Subcutaneous abdominal adipose tissue (tissue), 5 donors: ENCODE results near the gene MT1X.
"Not testable (repeated sequence)": the region's sequence is repeated elsewhere in the genome, so short reads cannot be mapped to it uniquely, and the experiment has no call there.

ENCODE experiments used
- H3K27ac ChIP-seq: one replicate; pipeline ENCODE4 v1.7.0; 2013; ENCODE audit warnings: low read depth, mild to moderate bottlenecking, inconsistent platforms, low read length, moderate library complexity
- H3K27me3 ChIP-seq, 5 donors: one replicate each; pipeline ENCODE4 v1.7.0; 2013; ENCODE audit warnings: low read length in 5 of 5, inconsistent platforms in 1 of 5; ENCODE audit not compliant: control insufficient read depth in 5 of 5, insufficient read depth in 4 of 5
- H3K36me3 ChIP-seq, 5 donors: one replicate each; pipeline ENCODE4 v1.7.0; 2013; ENCODE audit warnings: low read length in 5 of 5; ENCODE audit not compliant: control insufficient read depth in 5 of 5, insufficient read depth in 5 of 5
- H3K4me1 ChIP-seq, 5 donors: one replicate each; pipeline ENCODE4 v1.7.0; 2013; ENCODE audit warnings: low read length in 5 of 5, mild to moderate bottlenecking in 3 of 5, moderate library complexity in 1 of 5; ENCODE audit not compliant: control insufficient read depth in 5 of 5, insufficient read depth in 5 of 5
- H3K4me3 ChIP-seq, 5 donors: one replicate each; pipeline ENCODE4 v1.7.0; 2013; ENCODE audit warnings: low read length in 5 of 5, low read depth in 1 of 5
- H3K9ac ChIP-seq, 5 donors: one replicate each; pipeline ENCODE4 v1.7.0; 2013; ENCODE audit warnings: low read length in 5 of 5, mild to moderate bottlenecking in 4 of 5, moderate library complexity in 3 of 5
- H3K9me3 ChIP-seq, 5 donors: one replicate each; pipeline ENCODE4 v1.7.0; 2013; ENCODE audit warnings: low read length in 5 of 5; ENCODE audit not compliant: control insufficient read depth in 5 of 5
- donor health status: healthy.
- donor health status: healthy.
- donor health status: healthy.
- donor health status: healthy.
- donor health status: healthy.

The MT1X gene

GRCh38 chr16:56708525-56709442 is 26.5 kb downstream of the MT1X start:
- Histone ChIP-seq H3K27me3 (no peaks in the 10 kb centered on the region), H3K4me3 (no peak overlapping the region), H3K9ac (no peak overlapping the region), H3K4me1 (no peaks in the 10 kb centered on the region), H3K27ac (no peak overlapping the region), H3K9me3 (no peaks in the 10 kb centered on the region), H3K36me3 (no peaks in the 10 kb centered on the region)

DNA sequence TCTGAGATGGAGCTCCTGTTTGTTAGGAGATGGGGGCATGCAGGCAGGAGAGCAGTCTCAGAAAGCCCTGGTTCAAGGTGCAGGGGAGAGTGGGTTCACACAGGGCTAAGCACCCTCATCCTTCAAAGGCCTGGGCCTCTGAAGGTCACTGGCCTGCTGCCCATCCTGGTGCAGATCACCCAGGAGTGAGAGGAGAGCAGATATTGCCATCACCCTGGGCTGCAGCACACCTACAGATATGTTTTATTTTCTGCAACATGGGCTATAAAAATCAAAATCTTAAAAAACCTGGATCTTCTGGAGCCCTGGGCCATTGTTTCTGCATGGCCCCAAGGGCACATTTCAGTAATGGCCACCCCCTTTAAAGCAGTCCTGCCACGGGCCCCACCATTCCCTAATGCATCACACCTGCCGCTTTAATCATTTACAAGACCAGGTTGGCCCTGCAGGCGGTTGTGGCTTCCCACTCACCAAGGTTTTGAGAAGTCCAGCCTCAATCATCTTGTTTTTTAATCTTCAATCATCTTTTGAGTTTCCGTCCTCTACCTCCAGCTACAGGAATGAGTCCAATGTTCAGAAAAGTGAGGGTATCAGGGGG is 27.3 kb downstream of the MT1X start:
- H3K9me3 ChIP-seq: no peaks in the 10 kb centered on the region
- no peaks in the 10 kb centered on the region for H3K36me3 ChIP-seq
- no peaks in the 10 kb centered on the region for H3K4me1 ChIP-seq
- no peaks in the 10 kb centered on the region for H3K27me3 ChIP-seq
- H3K9ac ChIP-seq: no peak overlapping the region
- H3K4me3 ChIP-seq: no peak overlapping the region
- no peak overlapping the region for H3K27ac ChIP-seq

GRCh38 chr16:56710181-56710737 is 28.0 kb downstream of the MT1X start:
- no peak overlapping the region for H3K27ac ChIP-seq
- no peaks in the 10 kb centered on the region for H3K4me1 ChIP-seq
- no peaks in the 10 kb centered on the region for H3K27me3 ChIP-seq
- no peak overlapping the region for H3K4me3 ChIP-seq
- no peak overlapping the region for H3K9ac ChIP-seq
- no peaks in the 10 kb centered on the region for H3K9me3 ChIP-seq
- H3K36me3 ChIP-seq: no peaks in the 10 kb centered on the region

GRCh38 chr16:56711862-56712261 is 29.6 kb downstream of the MT1X start:
- H3K9ac ChIP-seq: no peak overlapping the region
- no peak overlapping the region for H3K4me3 ChIP-seq
- no peaks in the 10 kb centered on the region for H3K27me3 ChIP-seq
- no peaks in the 10 kb centered on the region for H3K9me3 ChIP-seq
- H3K27ac ChIP-seq: no peak overlapping the region
- H3K4me1 ChIP-seq: no peaks in the 10 kb centered on the region
- H3K36me3 ChIP-seq: no peaks in the 10 kb centered on the region

- no peaks in the 10 kb centered on the region for H3K36me3 ChIP-seq
- no peak overlapping the region for H3K4me3 ChIP-seq
- no peaks in the 10 kb centered on the region for H3K9me3 ChIP-seq
- H3K27ac ChIP-seq: no peak overlapping the region
- no peaks in the 10 kb centered on the region for H3K4me1 ChIP-seq
- no peak overlapping the region for H3K9ac ChIP-seq
- no peaks in the 10 kb centered on the region for H3K27me3 ChIP-seq
These were observed 31.5 kb downstream of the MT1X start for GRCh38 chr16:56713794-56714193.

- no peaks in the 10 kb centered on the region for H3K27me3 ChIP-seq
- H3K36me3 ChIP-seq: no peaks in the 10 kb centered on the region
- no peaks in the 10 kb centered on the region for H3K4me1 ChIP-seq
- no peak overlapping the region for H3K27ac ChIP-seq
- H3K9me3 ChIP-seq: no peaks in the 10 kb centered on the region
- no peak overlapping the region for H3K4me3 ChIP-seq
- H3K9ac ChIP-seq: no peak overlapping the region
These were observed 32.9 kb downstream of the MT1X start for GRCh38 chr16:56715126-56715525.

GRCh38 chr16:56716761-56717160 is 34.5 kb downstream of the MT1X start:
- Histone ChIP-seq H3K9me3 (no peaks in the 10 kb centered on the region), H3K4me1 (no peaks in the 10 kb centered on the region), H3K4me3 (no peak overlapping the region), H3K36me3 (no peaks in the 10 kb centered on the region), H3K27ac (no peak overlapping the region), H3K27me3 (no peaks in the 10 kb centered on the region), H3K9ac (no peak overlapping the region)

- H3K27ac ChIP-seq, H3K9me3 ChIP-seq, H3K4me1 ChIP-seq, H3K36me3 ChIP-seq, H3K27me3 ChIP-seq, H3K4me3 ChIP-seq, H3K9ac ChIP-seq: not testable (repeated sequence)
These were observed 35.3 kb downstream of the MT1X start for GRCh38 chr16:56717532-56717931.

DNA sequence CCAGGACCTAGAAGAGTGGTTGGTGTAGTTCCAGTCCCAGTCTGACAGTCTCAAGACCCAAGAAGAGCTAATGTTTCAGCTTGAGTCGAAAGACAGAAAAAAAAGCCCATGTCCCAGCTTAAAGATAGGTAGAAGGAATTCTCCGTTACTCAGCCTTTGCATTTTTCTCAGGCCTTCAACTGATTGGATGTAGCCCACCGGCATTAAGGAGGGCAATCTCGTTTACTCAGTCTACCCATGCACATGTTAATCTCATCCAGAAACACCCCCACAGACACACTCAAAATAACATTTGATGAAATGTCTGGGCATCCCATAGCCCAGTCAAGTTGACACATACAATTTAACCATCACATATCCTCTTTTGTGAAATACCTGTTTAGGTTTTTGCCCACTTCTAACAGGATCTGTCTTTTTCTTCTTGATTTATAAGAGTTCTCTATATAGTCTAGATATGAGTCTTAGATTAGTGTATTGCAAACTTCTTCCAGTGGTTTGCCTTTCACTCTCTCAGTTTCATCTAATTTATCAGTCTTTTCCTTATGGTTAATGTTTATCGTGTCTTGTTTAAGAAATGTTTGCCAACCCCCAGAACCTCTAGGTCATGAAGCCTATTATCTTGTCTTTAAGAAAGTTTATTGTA is 40.1 kb downstream of the MT1X start:
- H3K27me3 ChIP-seq: no peaks in the 10 kb centered on the region
- H3K4me3 ChIP-seq: no peak overlapping the region
- H3K36me3 ChIP-seq: no peaks in the 10 kb centered on the region
- no peaks in the 10 kb centered on the region for H3K9me3 ChIP-seq
- no peak overlapping the region for H3K9ac ChIP-seq
- H3K4me1 ChIP-seq: no peaks in the 10 kb centered on the region
- no peak overlapping the region for H3K27ac ChIP-seq

DNA sequence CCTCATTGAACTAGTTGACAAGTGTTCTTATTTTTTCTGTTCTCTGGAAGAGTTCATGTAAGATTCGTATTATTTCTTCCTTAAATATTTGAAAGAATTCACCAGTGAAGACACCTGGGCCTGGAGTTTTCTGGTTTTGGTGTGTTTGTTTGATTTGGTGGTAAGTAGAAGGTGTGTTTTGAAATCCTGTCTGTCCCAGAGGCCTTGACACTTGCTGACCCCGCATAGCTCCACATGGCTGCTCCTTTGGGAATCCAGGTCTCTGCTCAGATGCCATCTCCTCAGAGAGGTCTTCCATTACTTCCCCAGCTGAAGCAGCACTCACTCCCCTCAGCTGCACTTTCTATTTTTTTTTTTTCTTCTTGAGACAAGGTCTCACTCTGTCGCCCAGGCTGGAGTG is 41.9 kb downstream of the MT1X start:
- peaks cover 4 to 8% (median 7%) of the 10 kb centered on the region in 5 donors for H3K4me1 ChIP-seq
- H3K9me3 ChIP-seq: no peaks in the 10 kb centered on the region
- no peak overlapping the region for H3K27ac ChIP-seq
- no peaks in the 10 kb centered on the region for H3K36me3 ChIP-seq
- H3K9ac ChIP-seq: no peak overlapping the region
- no peaks in the 10 kb centered on the region for H3K27me3 ChIP-seq
- H3K4me3 ChIP-seq: no peak overlapping the region
